Tibial artery (tissue), 4 donors: ENCODE measurements around the gene DUSP5.

Experiments
- DNase-seq, 2 donors: peaks; one replicate each; pipeline ENCODE4 v3.0.0-alpha.2; 2019
- H3K27ac ChIP-seq, 2 donors: fragments of 200-600 bp; sonication (generic) in 1 of 2; 1 replicate in 1 of 2; 2 replicates in 1 of 2; pipeline ENCODE4 v1.5.1; 2018 to 2019; ENCODE audit warnings: mild to moderate bottlenecking in 1 of 2
- H3K27me3 ChIP-seq, 2 donors: fragments of 200-600 bp; sonication (generic) in 1 of 2; one replicate each; pipeline versions ENCODE4 v1.5.1 to v1.6.0; 2016 to 2019
- H3K36me3 ChIP-seq, 3 donors: fragments of 200-600 bp; sonication (generic) in 2 of 3; one replicate each; pipeline ENCODE4 v1.5.1; 2016 to 2019; ENCODE audit warnings: mild to moderate bottlenecking in 2 of 3
- H3K4me1 ChIP-seq, 4 donors: fragments of 200-600 bp; sonication (generic) in 2 of 4; 1 replicate in 3 of 4; 2 replicates in 1 of 4; pipeline ENCODE4 v1.5.1; 2016 to 2019
- H3K4me3 ChIP-seq, 2 donors: fragments of 200-600 bp; sonication (generic) in 1 of 2; 1 replicate in 1 of 2; 2 replicates in 1 of 2; pipeline ENCODE4 v1.5.1; 2018 to 2019; ENCODE audit warnings: mild to moderate bottlenecking in 2 of 2
- H3K9me3 ChIP-seq, 3 donors: fragments of 200-600 bp; sonication (generic) in 1 of 3; one replicate each; pipeline ENCODE4 v1.5.1; 2016 to 2019
- CTCF ChIP-seq, 2 experiments: fragments of 200-600 bp in 1 of 2; fragments of 450-650 bp in 1 of 2; IDR thresholded peaks; one replicate each; pipeline ENCODE4 v1.5.1; 2017 to 2019; ENCODE audit warnings: antibody characterized with exemption in 2 of 2, mild to moderate bottlenecking in 1 of 2, moderate library complexity in 1 of 2
- intact Hi-C: fragments of 100-400 bp; cut with DNase I; formaldehyde crosslinking; loops from one replicate; pipeline ENCODE4 v1.15.0; 2023; ENCODE audit warnings: low total_unique reads

DUSP5 gene

GRCh38 chr10:110488940-110489339, 8.8 kb upstream of the DUSP5 start:
- Histone ChIP-seq H3K27ac (no peak overlapping the region), H3K27me3 (peaks cover 0 to 27% of the 10 kb centered on the region in 2 donors), H3K4me3 (no peak overlapping the region), H3K4me1 (no peaks in the 10 kb centered on the region), H3K36me3 (no peaks in the 10 kb centered on the region), H3K9me3 (no peaks in the 10 kb centered on the region)
- no peak for TF ChIP-seq CTCF (IDR thresholded peaks at IDR 0.05)
- intact Hi-C loops: no loop called here
- DNase-seq: no peak

GRCh38 chr10:110490640-110491039, 7.1 kb upstream of the DUSP5 start:
- Histone ChIP-seq H3K4me3 (no peak overlapping the region), H3K27ac (no peak overlapping the region), H3K9me3 (no peaks in the 10 kb centered on the region), H3K4me1 (no peaks in the 10 kb centered on the region), H3K36me3 (no peaks in the 10 kb centered on the region), H3K27me3 (peaks cover 0 to 21% of the 10 kb centered on the region in 2 donors)
- no peak for TF ChIP-seq CTCF (IDR thresholded peaks at IDR 0.05)
- DNase-seq: no peak
- intact Hi-C loops: no loop called here

GRCh38 chr10:110491346-110491745, 6.4 kb upstream of the DUSP5 start:
- intact Hi-C loops: no loop called here
- peaks cover 0 to 7% (median 2%) of the 10 kb centered on the region in 4 donors for H3K4me1 ChIP-seq
- H3K27ac ChIP-seq: no peak overlapping the region
- no peak overlapping the region for H3K4me3 ChIP-seq
- TF ChIP-seq CTCF (IDR thresholded peaks at IDR 0.05): no peak
- peaks cover 0 to 17% of the 10 kb centered on the region in 2 donors for H3K27me3 ChIP-seq
- H3K36me3 ChIP-seq: no peaks in the 10 kb centered on the region
- H3K9me3 ChIP-seq: no peaks in the 10 kb centered on the region
- no peak for DNase-seq

GRCh38 chr10:110492069-110492822, 5.5 kb upstream of the DUSP5 start:
- Histone ChIP-seq H3K27me3 (peaks cover 0 to 12% of the 10 kb centered on the region in 2 donors), H3K4me1 (peaks cover 0 to 11% (median 5%) of the 10 kb centered on the region in 4 donors), H3K4me3 (no peak overlapping the region), H3K36me3 (no peaks in the 10 kb centered on the region), H3K27ac (no peak overlapping the region), H3K9me3 (no peaks in the 10 kb centered on the region)
- TF ChIP-seq CTCF (IDR thresholded peaks at IDR 0.05): no peak
- no peak for DNase-seq
- intact Hi-C loops: no loop called here

- no peaks in the 10 kb centered on the region for H3K36me3 ChIP-seq
- H3K4me1 ChIP-seq: peaks cover 0 to 19% (median 9%) of the 10 kb centered on the region in 4 donors
- intact Hi-C loops: no loop called here
- H3K9me3 ChIP-seq: no peaks in the 10 kb centered on the region
- H3K27ac ChIP-seq: no peak overlapping the region
- H3K27me3 ChIP-seq: peaks cover 0 to 7% of the 10 kb centered on the region in 2 donors
- TF ChIP-seq CTCF (IDR thresholded peaks at IDR 0.05): no peak
- no peak overlapping the region for H3K4me3 ChIP-seq
- no peak for DNase-seq
Measured at GRCh38 chr10:110493832-110494426, 3.8 kb upstream of the DUSP5 start.
